IPS DF 4.7 (cell line): ENCODE results near the gene RINT1.
"Not testable (repeated sequence)": the region's sequence is repeated elsewhere in the genome, so short reads cannot be mapped to it uniquely, and the experiment has no call there.

Experiments used
- DNase-seq: peaks from one replicate; pipeline ENCODE4 v3.0.0-alpha.2; 2013; ENCODE audit warnings: low spot score; ENCODE audit errors: extremely low read depth

The RINT1 gene

GRCh38 chr7:105599080-105599479 is 67.1 kb downstream of the RINT1 start:
- DNase-seq: not testable (repeated sequence)

- no peak for DNase-seq
Observed at GRCh38 chr7:105599551-105599950, 67.5 kb downstream of the RINT1 start.

GRCh38 chr7:105600720-105601550 is 68.9 kb downstream of the RINT1 start:
- DNase-seq: no peak

- DNase-seq: no peak
Observed at GRCh38 chr7:105602325-105603305, 70.6 kb downstream of the RINT1 start.

GRCh38 chr7:105610165-105610930 is 78.3 kb downstream of the RINT1 start:
- DNase-seq: no peak

GRCh38 chr7:105611856-105612775 is 80.1 kb downstream of the RINT1 start:
- DNase-seq: no peak

GRCh38 chr7:105612806-105613205 is 80.8 kb downstream of the RINT1 start:
- no peak for DNase-seq

GRCh38 chr7:105613611-105614330 is 81.8 kb downstream of the RINT1 start:
- DNase-seq: no peak

GRCh38 chr7:105614341-105614840 is 82.4 kb downstream of the RINT1 start:
- no peak for DNase-seq
